Left forelimb (tissue), 1 donor: ENCODE data around the gene CRTAC1.
"Not testable (repeated sequence)": the region's sequence is repeated elsewhere in the genome, so short reads cannot be mapped to it uniquely, and the experiment has no call there.

Source experiments
- DNase-seq: peaks from one replicate; pipeline ENCODE4 v3.0.0-alpha.2; 2018; ENCODE audit warnings: low spot score

The CRTAC1 gene

GRCh38 chr10:97842656-97843280, 187.7 kb downstream of the CRTAC1 start:
- DNase-seq: no peak

- DNase-seq: not testable (repeated sequence)
These were observed 188.3 kb downstream of the CRTAC1 start for GRCh38 chr10:97842114-97842513.

GRCh38 chr10:97841166-97841565, 189.3 kb downstream of the CRTAC1 start:
- not testable (repeated sequence) for DNase-seq

GRCh38 chr10:97838091-97838490, 192.3 kb downstream of the CRTAC1 start:
- no peak for DNase-seq

GRCh38 chr10:97836446-97836845, 194.0 kb downstream of the CRTAC1 start:
- DNase-seq: no peak

- DNase-seq: no peak
These were observed 199.2 kb downstream of the CRTAC1 start for GRCh38 chr10:97831259-97831658.

- DNase-seq: no peak
These were observed 200.4 kb downstream of the CRTAC1 start for GRCh38 chr10:97830064-97830463.

- DNase-seq: no peak
These were observed 201.7 kb downstream of the CRTAC1 start for GRCh38 chr10:97828721-97829120.

- DNase-seq: no peak
These were observed 202.6 kb downstream of the CRTAC1 start for GRCh38 chr10:97827702-97828291.

- no peak for DNase-seq
These were observed 203.5 kb downstream of the CRTAC1 start for GRCh38 chr10:97826892-97827291.

GRCh38 chr10:97825020-97825760, 205.2 kb downstream of the CRTAC1 start:
- no peak for DNase-seq

- no peak for DNase-seq
These were observed 206.7 kb downstream of the CRTAC1 start for GRCh38 chr10:97823734-97824133.

GRCh38 chr10:97822261-97822687, 208.1 kb downstream of the CRTAC1 start:
- DNase-seq: no peak

GRCh38 chr10:97821308-97822038, 208.9 kb downstream of the CRTAC1 start:
- no peak for DNase-seq

- no peak for DNase-seq
These were observed 210.2 kb downstream of the CRTAC1 start for GRCh38 chr10:97820096-97820704.

- DNase-seq: no peak
These were observed 211.8 kb downstream of the CRTAC1 start for GRCh38 chr10:97818572-97818971.

GRCh38 chr10:97816609-97817008, 213.8 kb downstream of the CRTAC1 start:
- no peak for DNase-seq
